PC-9 (cell line): ENCODE results near the gene AGBL5. TPM values are rescaled to one million over a fixed set of nuclear protein-coding genes. Genes with fewer than 3 reads are reported as not detected.
A peak's percentile ranks its signal among the peaks of the same experiment; 100 is the strongest.

Experiments
- BruUV-seq: library from RNA; stranded (reverse); fragments of 400-500 nt; replicated peaks from 2 replicates; lab custom pipeline; 2021; lab: Mats Ljungman, UMichigan
- CTCF ChIA-PET: fragments of 300-600 bp; sonication (Branson Sonifier 250); formaldehyde crosslinking; loops from one replicate; lab custom pipeline; 2022; ENCODE audit warnings: antibody characterized with exemption; lab: Charles Lee
- POLR2A ChIA-PET: fragments of 300-600 bp; sonication (Branson Sonifier 250); formaldehyde crosslinking; loops from one replicate; lab custom pipeline; 2022; ENCODE audit warnings: antibody characterized with exemption; ENCODE audit not compliant: unreplicated experiment; lab: Charles Lee
- DNase-seq, 2 experiments: peaks; one replicate each; pipeline versions ENCODE4 v3.0.0 to v3.0.0-alpha.2; 2015 to 2022; ENCODE audit warnings: mixed read lengths in 1 of 2
- H2AFZ ChIP-seq: fragments of 200-600 bp; sonication (generic); 2 replicates; pipeline ENCODE4 v1.8.1; 2017; ENCODE audit warnings: antibody characterized with exemption
- H3F3A ChIP-seq: fragments of 200-600 bp; sonication (generic); 2 replicates; pipeline ENCODE4 v1.8.1; 2017; ENCODE audit warnings: antibody characterized with exemption, mild to moderate bottlenecking, low read depth; ENCODE audit not compliant: insufficient read depth
- H3K27ac ChIP-seq: fragments of 200-600 bp; sonication (generic); 2 replicates; pipeline ENCODE4 v1.6.1; 2016; ENCODE audit warnings: mixed run types
- H3K27me3 ChIP-seq: fragments of 200-600 bp; sonication (generic); 2 replicates; pipeline ENCODE4 v1.6.1; 2016; ENCODE audit warnings: low read depth, mixed run types; ENCODE audit not compliant: insufficient read depth
- H3K36me3 ChIP-seq: fragments of 200-600 bp; sonication (generic); 2 replicates; pipeline ENCODE4 v1.6.1; 2016; ENCODE audit warnings: low read depth, mixed run types
- H3K4me1 ChIP-seq: fragments of 200-600 bp; sonication (generic); replicated peaks from 2 replicates; pipeline ENCODE4 v1.6.1; 2016; ENCODE audit warnings: mixed run types; ENCODE audit not compliant: insufficient read depth
- H3K4me2 ChIP-seq: fragments of 200-600 bp; sonication (generic); 2 replicates; pipeline ENCODE4 v1.6.1; 2017; ENCODE audit warnings: mixed run types
- H3K4me3 ChIP-seq: fragments of 200-600 bp; sonication (generic); 2 replicates; pipeline ENCODE4 v1.6.1; 2016; ENCODE audit warnings: mixed run types
- H3K79me2 ChIP-seq: fragments of 200-600 bp; sonication (generic); 2 replicates; pipeline ENCODE4 v1.6.1; 2017; ENCODE audit warnings: low read depth, mixed run types
- H3K9me2 ChIP-seq: fragments of 200-600 bp; sonication (generic); 2 replicates; pipeline ENCODE4 v1.8.1; 2017; ENCODE audit warnings: mild to moderate bottlenecking; ENCODE audit not compliant: insufficient read depth
- H3K9me3 ChIP-seq: fragments of 200-600 bp; sonication (generic); 2 replicates; pipeline ENCODE4 v1.8.1; 2016; ENCODE audit warnings: low read depth; ENCODE audit not compliant: insufficient read depth
- H4K20me1 ChIP-seq: fragments of 200-600 bp; sonication (generic); 2 replicates; pipeline ENCODE4 v1.8.1; 2017; ENCODE audit not compliant: insufficient read depth
- EZH2 ChIP-seq: fragments of 200-600 bp; sonication (generic); IDR thresholded peaks from 2 replicates; pipeline ENCODE4 v1.8.0; 2017; ENCODE audit warnings: antibody characterized with exemption, low read depth
- intact Hi-C: fragments of 100-400 bp; cut with micrococcal nuclease; formaldehyde crosslinking; loops from one replicate; pipeline ENCODE4 v1.10.0; 2022; ENCODE audit not compliant: unreplicated experiment
- total RNA-seq: library from RNA; stranded (reverse); gene quantifications from 2 replicates; pipeline ENCODE4 v1.2.3, GENCODE V29; 2021
- TF ChIP-seq, protein P1 (sequence below): fragments of 200-600 bp; sonication (generic); conservative IDR thresholded peaks from 2 replicates; pipeline ENCODE4 v1.6.1; 2017; ENCODE audit warnings: mixed run types, antibody characterized with exemption, mild to moderate bottlenecking, moderate library complexity

The AGBL5 gene
- total RNA-seq, 1 experiment from 2014 or later, result 63.2 TPM

DNA sequence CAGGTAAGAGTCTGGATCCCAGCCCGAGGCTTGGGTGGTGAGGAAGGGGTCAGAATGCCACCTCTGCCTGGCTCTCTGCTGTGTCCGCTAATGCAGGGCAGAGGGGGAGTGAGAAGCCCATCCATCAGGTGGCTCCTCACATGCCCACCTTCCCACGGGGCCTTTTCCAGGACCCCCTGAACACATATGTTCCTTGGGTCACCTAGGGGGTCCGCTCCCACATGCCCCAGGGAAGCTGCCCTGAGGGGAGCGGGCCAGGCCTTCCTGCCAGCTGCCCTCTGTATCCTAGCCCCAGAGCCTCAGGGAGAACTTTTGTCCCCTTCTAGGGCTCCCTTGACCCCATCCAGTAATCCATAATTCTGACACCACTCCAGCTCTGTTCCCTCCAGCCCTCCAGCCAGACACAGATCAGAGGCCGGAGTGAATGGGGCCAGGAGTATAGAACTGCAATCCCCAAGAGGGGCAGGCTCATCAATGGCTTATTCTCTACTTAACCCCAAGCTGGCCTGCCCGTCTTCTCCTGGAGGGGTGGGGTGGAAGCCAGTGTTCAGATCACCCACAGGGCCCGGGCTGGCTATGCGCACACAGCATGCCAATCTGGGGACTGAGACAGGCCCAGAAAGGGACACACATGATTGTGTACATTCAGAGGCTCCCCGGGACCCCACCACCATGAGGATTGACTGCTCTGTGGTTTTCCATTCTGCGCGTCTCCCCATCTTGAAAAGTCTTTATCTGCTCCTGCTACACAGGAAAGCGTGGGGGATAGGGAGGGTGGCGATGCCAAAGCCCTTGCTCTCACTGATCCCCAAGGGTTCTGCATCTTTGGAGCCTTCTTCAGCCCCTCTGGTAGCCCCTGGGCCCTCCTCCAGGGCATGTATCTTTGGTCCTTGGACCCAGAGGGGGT lies 28.0 kb downstream of the AGBL5 start:
- BruUV-seq, result no TSS peak

DNA sequence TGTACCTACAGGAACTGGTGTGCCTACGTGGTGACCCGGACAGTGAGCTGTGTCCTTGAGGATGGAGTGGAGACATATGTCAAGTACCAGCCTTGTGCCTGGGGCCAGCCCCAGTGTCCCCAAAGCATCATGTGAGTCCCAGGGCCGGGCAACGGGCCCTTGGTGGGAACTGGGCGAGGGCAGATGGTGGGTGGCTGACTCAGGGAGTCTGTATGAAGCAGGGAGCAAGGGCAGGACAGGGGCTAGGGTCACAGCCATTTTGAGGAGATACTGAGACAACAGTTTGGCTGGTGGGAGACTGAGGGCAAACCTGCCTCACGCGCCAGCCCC lies 28.6 kb downstream of the AGBL5 start:
- Histone ChIP-seq H3K9me2 (no peaks in the 10 kb centered on the region), H3K4me3 (no peak overlapping the region), H3K4me2 (no peak overlapping the region), H3F3A (peaks cover 10% of the 10 kb centered on the region; the same call in 1 of the 2 replicates), H3K27me3 (peaks cover 18% of the 10 kb centered on the region), H3K4me1 (peaks cover 9% of the 10 kb centered on the region), H3K27ac (no peak overlapping the region), H3K79me2 (no peaks in the 10 kb centered on the region), H3K36me3 (no peaks in the 10 kb centered on the region), H4K20me1 (no peaks in the 10 kb centered on the region), H3K9me3 (no peaks in the 10 kb centered on the region), H2AFZ (no peak overlapping the region)
- CTCF ChIA-PET, result interaction anchor here (0.6 kb wide), 1 partner anchor 158 kb away, joined by 3 read pairs; no protein-coding TSS in a partner anchor
- intact Hi-C loops, result no loop called here
- no peak for DNase-seq
- no peak for TF ChIP-seq EZH2
- TF ChIP-seq, protein P1, sequence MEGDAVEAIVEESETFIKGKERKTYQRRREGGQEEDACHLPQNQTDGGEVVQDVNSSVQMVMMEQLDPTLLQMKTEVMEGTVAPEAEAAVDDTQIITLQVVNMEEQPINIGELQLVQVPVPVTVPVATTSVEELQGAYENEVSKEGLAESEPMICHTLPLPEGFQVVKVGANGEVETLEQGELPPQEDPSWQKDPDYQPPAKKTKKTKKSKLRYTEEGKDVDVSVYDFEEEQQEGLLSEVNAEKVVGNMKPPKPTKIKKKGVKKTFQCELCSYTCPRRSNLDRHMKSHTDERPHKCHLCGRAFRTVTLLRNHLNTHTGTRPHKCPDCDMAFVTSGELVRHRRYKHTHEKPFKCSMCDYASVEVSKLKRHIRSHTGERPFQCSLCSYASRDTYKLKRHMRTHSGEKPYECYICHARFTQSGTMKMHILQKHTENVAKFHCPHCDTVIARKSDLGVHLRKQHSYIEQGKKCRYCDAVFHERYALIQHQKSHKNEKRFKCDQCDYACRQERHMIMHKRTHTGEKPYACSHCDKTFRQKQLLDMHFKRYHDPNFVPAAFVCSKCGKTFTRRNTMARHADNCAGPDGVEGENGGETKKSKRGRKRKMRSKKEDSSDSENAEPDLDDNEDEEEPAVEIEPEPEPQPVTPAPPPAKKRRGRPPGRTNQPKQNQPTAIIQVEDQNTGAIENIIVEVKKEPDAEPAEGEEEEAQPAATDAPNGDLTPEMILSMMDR, result no peak
- no TSS peak for BruUV-seq
- POLR2A ChIA-PET, result no interaction called here

More for the DNA sequence above, 28.0 kb downstream of the AGBL5 start:
- Histone ChIP-seq H3K9me2 (no peaks in the 10 kb centered on the region), H3K79me2 (no peaks in the 10 kb centered on the region), H2AFZ (no peak overlapping the region), H3K4me2 (no peak overlapping the region), H3K4me1 (peaks cover 8% of the 10 kb centered on the region), H3K9me3 (no peaks in the 10 kb centered on the region), H3F3A (peaks cover 7% of the 10 kb centered on the region; the same call in 1 of the 2 replicates), H4K20me1 (no peaks in the 10 kb centered on the region), H3K4me3 (no peak overlapping the region), H3K27me3 (peaks cover 18% of the 10 kb centered on the region), H3K36me3 (no peaks in the 10 kb centered on the region), H3K27ac (no peak overlapping the region)
- CTCF ChIA-PET, result interaction anchor here (0.6 kb wide), 1 partner anchor 157 kb away, joined by 3 read pairs; no protein-coding TSS in a partner anchor
- no peak for DNase-seq
- POLR2A ChIA-PET, result no interaction called here
- TF ChIP-seq EZH2, result no peak
- TF ChIP-seq, protein P1, result no peak
- intact Hi-C loops, result no loop called here

DNA sequence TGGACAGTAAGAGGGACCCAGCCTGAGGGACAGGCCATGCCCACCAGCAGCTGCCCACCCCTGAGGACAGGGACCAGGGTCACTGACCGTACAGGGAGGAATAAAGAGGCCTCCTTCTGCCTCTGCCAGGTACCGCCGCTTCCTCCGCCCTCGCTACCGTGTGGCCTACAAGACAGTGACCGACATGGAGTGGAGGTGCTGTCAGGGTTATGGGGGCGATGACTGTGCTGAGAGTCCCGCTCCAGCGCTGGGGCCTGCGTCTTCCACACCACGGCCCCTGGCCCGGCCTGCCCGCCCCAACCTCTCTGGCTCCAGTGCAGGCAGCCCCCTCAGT lies 29.1 kb downstream of the AGBL5 start:
- POLR2A ChIA-PET, result interaction anchor here (0.7 kb wide), 1 partner anchor 289 kb away, joined by 4 read pairs; no protein-coding TSS in a partner anchor
- Histone ChIP-seq H3K4me2 (peak overlapping the region; percentile 79; the same call in 1 of the 2 replicates), H2AFZ (no peak overlapping the region), H3K4me3 (no peak overlapping the region), H3K4me1 (peaks cover 13% of the 10 kb centered on the region), H3F3A (peaks cover 14% of the 10 kb centered on the region; the same call in 1 of the 2 replicates), H3K27me3 (peaks cover 18% of the 10 kb centered on the region), H3K36me3 (no peaks in the 10 kb centered on the region), H3K79me2 (no peaks in the 10 kb centered on the region), H3K9me2 (no peaks in the 10 kb centered on the region), H3K27ac (no peak overlapping the region), H3K9me3 (no peaks in the 10 kb centered on the region), H4K20me1 (no peaks in the 10 kb centered on the region)
- no peak for DNase-seq
- CTCF ChIA-PET, result interaction anchor here (0.6 kb wide), 1 partner anchor 158 kb away, joined by 3 read pairs; no protein-coding TSS in a partner anchor
- BruUV-seq, result no TSS peak
- TF ChIP-seq, protein P1, result no peak
- no peak for TF ChIP-seq EZH2
- intact Hi-C loops, result no loop called here
